Endothelial cell of umbilical vein (primary cell): ENCODE results near the gene USP17L17. TPM values are rescaled to one million over a fixed set of nuclear protein-coding genes. Genes with fewer than 3 reads are reported as not detected.
"Not testable (repeated sequence)": the region's sequence is repeated elsewhere in the genome, so short reads cannot be mapped to it uniquely, and the experiment has no call there.

Source experiments
- Bru-seq: library from RNA; stranded (reverse); fragments of 400-500 nt; gene quantifications from one replicate; lab custom pipeline; 2021; lab: Mats Ljungman, UMichigan
- BruChase-seq, 2 experiments: library from RNA; stranded (reverse); fragments of 400-500 nt; gene quantifications; one replicate each; lab custom pipeline; 2021; lab: Mats Ljungman, UMichigan
- BruUV-seq: library from RNA; stranded (reverse); fragments of 400-500 nt; replicated peaks from 2 replicates; lab custom pipeline; 2021; lab: Mats Ljungman, UMichigan
- CTCF ChIA-PET: fragments of 300-600, 350-600 bp; sonication (Branson Sonifier 250); formaldehyde crosslinking; loops from one replicate; lab custom pipeline; 2021; ENCODE audit warnings: antibody characterized with exemption, inconsistent platforms; lab: Charles Lee
- POLR2A ChIA-PET: fragments of 300-600, 350-600 bp; sonication (Branson Sonifier 250); formaldehyde crosslinking; loops from one replicate; lab custom pipeline; 2021; ENCODE audit warnings: antibody characterized with exemption, inconsistent platforms; lab: Charles Lee
- DNase-seq: peaks from one replicate; pipeline ENCODE4 v3.0.0-alpha.2; 2011; ENCODE audit warnings: low read depth, low spot score
- FAIRE-seq: peaks from 2 replicates; lab custom pipeline; 2011; peaks lifted over from hg19 to GRCh38; lab: Jason Lieb, UNC
- H2AFZ ChIP-seq: 2 replicates; pipeline ENCODE4 v1.6.0; 2012; ENCODE audit warnings: low read depth, low read length, control low read depth, inconsistent platforms
- H3K27ac ChIP-seq: 2 replicates; pipeline ENCODE4 v1.5.1; 2011; ENCODE audit warnings: low read depth, mild to moderate bottlenecking, control low read depth, low read length, moderate library complexity; ENCODE audit not compliant: insufficient read depth
- H3K27me3 ChIP-seq, 2 experiments: 2 replicates each; pipeline versions ENCODE4 v1.6.0 to v1.6.1; 2011; ENCODE audit warnings: low read length in 2 of 2, mixed read lengths in 1 of 2; ENCODE audit not compliant: control insufficient read depth in 2 of 2, insufficient read depth in 2 of 2
- H3K36me3 ChIP-seq, 2 experiments: 2 replicates in 1 of 2; 3 replicates in 1 of 2; pipeline ENCODE4 v1.5.1; 2011; ENCODE audit warnings: low read length in 2 of 2, mild to moderate bottlenecking in 1 of 2, moderate library complexity in 1 of 2; ENCODE audit not compliant: control insufficient read depth in 2 of 2, insufficient read depth in 2 of 2; ENCODE audit errors: extremely low read depth in 1 of 2
- H3K4me1 ChIP-seq: 3 replicates; pipeline ENCODE4 v1.5.1; 2011; ENCODE audit warnings: mild to moderate bottlenecking, low read length; ENCODE audit not compliant: control insufficient read depth, insufficient read depth; ENCODE audit errors: extremely low read depth
- H3K4me2 ChIP-seq: 2 replicates; pipeline ENCODE4 v1.6.1; 2011; ENCODE audit warnings: low read length, control low read depth, mixed read lengths; ENCODE audit not compliant: insufficient read depth
- H3K4me3 ChIP-seq, 3 experiments: fragments of 200-600 bp in 1 of 3; sonication (generic), shearing (Covaris generic) in 1 of 3; replicated peaks in 1 of 3; 2 replicates each; pipeline ENCODE4 v1.5.1; 2011 to 2016; ENCODE audit warnings: control low read depth in 3 of 3, low read length in 3 of 3, mild to moderate bottlenecking in 2 of 3, inconsistent platforms in 1 of 3, low read depth in 1 of 3, moderate library complexity in 1 of 3; ENCODE audit not compliant: insufficient read depth in 1 of 3
- H3K79me2 ChIP-seq: 2 replicates; pipeline ENCODE4 v1.6.0; 2012; ENCODE audit warnings: low read length, inconsistent platforms; ENCODE audit not compliant: control insufficient read depth, insufficient read depth
- H3K9ac ChIP-seq: replicated peaks from 2 replicates; pipeline ENCODE3; 2011; ENCODE audit warnings: low read length, control low read depth; ENCODE audit not compliant: insufficient read depth; ENCODE audit errors: extremely low read depth
- H3K9me1 ChIP-seq: replicated peaks from 3 replicates; pipeline ENCODE4 v1.6.0; 2011; ENCODE audit warnings: mild to moderate bottlenecking, low read length; ENCODE audit not compliant: control insufficient read depth, insufficient read depth; ENCODE audit errors: extremely low read depth
- H3K9me3 ChIP-seq: replicated peaks from 2 replicates; pipeline ENCODE4 v1.5.1; 2012; ENCODE audit warnings: low read length, inconsistent platforms; ENCODE audit not compliant: control insufficient read depth, insufficient read depth
- H4K20me1 ChIP-seq: replicated peaks from 2 replicates; pipeline ENCODE3; 2011; ENCODE audit warnings: mild to moderate bottlenecking, low read length; ENCODE audit not compliant: control insufficient read depth, insufficient read depth; ENCODE audit errors: extremely low read depth
- dilution Hi-C: fragments of 300-500 bp; cut with MboI; formaldehyde crosslinking; loops from one replicate; pipeline ENCODE4 v1.15.0; 2019; ENCODE audit warnings: low sequenced_read_pairs; ENCODE audit not compliant: extremely low pct_ligation_motif_present
- intact Hi-C: fragments of 100-400 bp; cut with micrococcal nuclease; formaldehyde crosslinking; loops from one replicate; pipeline ENCODE4 v1.10.0; 2022
- long read RNA-seq: library from polyadenylated mRNA; stranded (forward); transcript quantifications from one replicate; pipeline ENCODE4 v2.0.0, GENCODE V29; 2021
- polyA minus RNA-seq, 3 experiments: library from RNA; depleted of rRNA, polyadenylated mRNA; stranded (reverse); fragments of >200 nt; gene quantifications; 1 replicate in 1 of 3; 2 replicates in 2 of 3; pipeline ENCODE4 v1.2.3, GENCODE V29; 2011
- polyA plus RNA-seq, 4 experiments: library from polyadenylated mRNA; depleted of rRNA in 3 of 4; stranded (reverse) in 3 of 4; unstranded in 1 of 4; fragments of >200 nt; gene quantifications; 2 replicates each; pipeline versions ENCODE4 v1.2.1 to v1.2.3, GENCODE V29; 2011 to 2012; ENCODE audit warnings: missing spikeins in 1 of 4
- total RNA-seq: library from RNA; stranded (reverse); gene quantifications from 2 replicates; pipeline ENCODE4 v1.2.3, GENCODE V29; 2021

USP17L17 gene
- total RNA-seq (not detected in 2 replicates), polyA plus RNA-seq (not detected in 2 replicates), polyA minus RNA-seq (not detected in 2 replicates), Bru-seq, nascent RNA (not detected), BruChase-seq, experiment 1, labeled RNA remaining after a 6-hour chase (not detected), BruChase-seq, experiment 2, labeled RNA remaining after a 2-hour chase (not detected)
- polyA plus RNA-seq (2011; cell fraction: cytosol; rRNA removed): not detected in 2 replicates
- not detected in 2 replicates for polyA plus RNA-seq (2011; cell fraction: nucleus; rRNA removed)
- not detected in 2 replicates for polyA plus RNA-seq (2012)
- polyA minus RNA-seq (2011; cell fraction: cytosol; rRNA and poly(A)+ RNA removed): not detected
- not detected in 2 replicates for polyA minus RNA-seq (2011; cell fraction: nucleus; rRNA and poly(A)+ RNA removed)
- long read RNA-seq: 0 reads

DNA sequence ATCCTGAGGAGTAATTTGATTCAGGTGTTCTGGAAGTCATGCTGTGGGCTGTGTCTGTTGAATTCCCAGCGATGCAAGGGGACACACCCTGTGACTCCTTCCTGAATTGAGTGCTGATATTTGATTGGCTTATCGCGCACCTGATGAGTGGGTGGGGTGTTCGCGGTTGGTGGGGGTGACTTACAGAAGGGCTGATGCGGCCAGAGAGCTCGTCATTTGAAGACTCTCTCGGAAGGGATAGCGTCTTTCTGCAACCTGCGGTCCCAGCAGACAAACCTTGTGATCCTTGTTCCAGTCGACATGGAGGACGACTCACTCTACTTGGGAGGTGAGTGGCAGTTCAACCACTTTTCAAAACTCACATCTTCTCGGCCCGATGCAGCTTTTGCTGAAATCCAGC lies at the start of gene USP17L17:
TSS of gene USP17L17 (plus strand) at position 301 of the 400 bp plus-strand sequence. CDS start at position 301, 0 bp downstream.
- CTCF ChIA-PET, H3K79me2 ChIP-seq, dilution Hi-C loops, BruUV-seq, H3K9me1 ChIP-seq, H3K27me3 ChIP-seq, H3K4me2 ChIP-seq, H4K20me1 ChIP-seq, H3K27ac ChIP-seq, FAIRE-seq, POLR2A ChIA-PET, H3K9ac ChIP-seq, H2AFZ ChIP-seq, DNase-seq, H3K36me3 ChIP-seq, H3K4me3 ChIP-seq, H3K9me3 ChIP-seq, H3K4me1 ChIP-seq, intact Hi-C loops: not testable (repeated sequence)

GRCh38 chr4:9210357-9210756 lies 33.3 kb upstream of the USP17L17 start, which contains the start of gene USP17L10:
Gene USP17L10 (plus strand): TSS chr4:9210657. CDS start chr4:9210657, 0 bp downstream.
- H3K9ac ChIP-seq, H3K79me2 ChIP-seq, H3K4me3 ChIP-seq, H3K4me2 ChIP-seq, H4K20me1 ChIP-seq, H2AFZ ChIP-seq, intact Hi-C loops, H3K4me1 ChIP-seq, BruUV-seq, H3K36me3 ChIP-seq, FAIRE-seq, H3K27ac ChIP-seq, H3K27me3 ChIP-seq, H3K9me1 ChIP-seq, CTCF ChIA-PET, POLR2A ChIA-PET, DNase-seq, dilution Hi-C loops, H3K9me3 ChIP-seq: not testable (repeated sequence)

DNA sequence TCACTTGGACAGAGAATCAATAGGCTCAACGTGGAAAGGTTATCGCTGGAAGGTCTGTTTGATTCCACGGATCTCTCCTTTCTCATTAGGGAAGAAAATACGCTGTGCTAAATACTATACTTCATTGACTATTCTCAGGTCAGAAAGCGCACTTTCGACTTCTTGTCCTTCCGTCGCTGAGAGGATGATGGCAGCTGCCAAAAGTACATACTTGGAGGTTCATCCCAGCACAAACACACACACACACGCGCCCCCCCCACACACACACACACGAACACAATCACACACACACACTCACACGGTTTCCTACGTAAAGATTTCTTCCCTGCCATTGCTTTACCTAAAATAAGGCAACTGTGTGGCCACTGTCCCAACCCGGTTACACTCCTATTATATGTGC lies 29.0 kb upstream of the USP17L17 start:
- H3K9me3 ChIP-seq, H3K9me1 ChIP-seq, BruUV-seq, H3K27me3 ChIP-seq, dilution Hi-C loops, H3K9ac ChIP-seq, H3K4me1 ChIP-seq, intact Hi-C loops, CTCF ChIA-PET, H3K79me2 ChIP-seq, DNase-seq, POLR2A ChIA-PET, H3K36me3 ChIP-seq, H4K20me1 ChIP-seq, H3K4me2 ChIP-seq, FAIRE-seq, H2AFZ ChIP-seq, H3K4me3 ChIP-seq, H3K27ac ChIP-seq: not testable (repeated sequence)

DNA sequence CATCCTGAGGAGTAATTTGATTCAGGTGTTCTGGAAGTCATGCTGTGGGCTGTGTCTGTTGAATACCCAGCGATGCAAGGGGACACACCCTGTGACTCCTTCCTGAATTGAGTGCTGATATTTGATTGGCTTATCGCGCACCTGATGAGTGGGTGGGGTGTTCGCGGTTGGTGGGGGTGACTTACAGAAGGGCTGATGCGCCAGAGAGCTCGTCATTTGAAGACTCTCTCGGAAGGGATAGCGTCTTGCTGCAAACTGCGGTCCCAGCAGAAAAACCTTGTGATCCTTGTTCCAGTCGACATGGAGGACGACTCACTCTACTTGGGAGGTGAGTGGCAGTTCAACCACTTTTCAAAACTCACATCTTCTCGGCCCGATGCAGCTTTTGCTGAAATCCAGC lies 28.6 kb upstream of the USP17L17 start, which contains the start of gene USP17L11:
TSS of gene USP17L11 (plus strand) at position 301 of the 400 bp plus-strand sequence. CDS start at position 301, 0 bp downstream.
- H3K27me3 ChIP-seq, FAIRE-seq, CTCF ChIA-PET, H3K79me2 ChIP-seq, dilution Hi-C loops, H3K36me3 ChIP-seq, POLR2A ChIA-PET, H3K4me3 ChIP-seq, H3K9me3 ChIP-seq, DNase-seq, H3K27ac ChIP-seq, H3K9ac ChIP-seq, H2AFZ ChIP-seq, H3K4me2 ChIP-seq, intact Hi-C loops, H3K4me1 ChIP-seq, H4K20me1 ChIP-seq, H3K9me1 ChIP-seq, BruUV-seq: not testable (repeated sequence)
